Pancreas (tissue), 10 donors: ENCODE data around the gene GALT. TPM values are rescaled to one million over a fixed set of nuclear protein-coding genes. Genes with fewer than 3 reads are reported as not detected.

Source experiments
- ATAC-seq, 4 donors: fragments of 200-7000 bp; cut with Tn5 transposase; one replicate each; pipeline versions ENCODE4 v1.8.0 to v1.9.1; 2020; ENCODE audit warnings: mild to moderate bottlenecking in 4 of 4, moderate library complexity in 4 of 4
- DNase-seq, 6 donors: peaks; one replicate each; pipeline ENCODE4 v3.0.0-alpha.2; 2020
- FAIRE-seq: peaks from 2 replicates; lab custom pipeline; 2012; peaks lifted over from hg19 to GRCh38; lab: Jason Lieb, UNC
- H3K27ac ChIP-seq, 4 donors: fragments of 200-600 bp; sonication (generic); 1 replicate in 3 of 4; 2 replicates in 1 of 4; pipeline versions ENCODE4 v1.5.0 to v1.8.0; 2020
- H3K27me3 ChIP-seq, 4 donors: fragments of 200-600 bp; one replicate each; pipeline ENCODE4 v1.8.0; 2021
- H3K36me3 ChIP-seq, 3 donors: fragments of 200-600 bp; sonication (generic) in 1 of 3; one replicate each; pipeline versions ENCODE4 v1.5.0 to v1.8.0; 2020 to 2021
- H3K4me1 ChIP-seq, 3 donors: fragments of 200-600 bp; one replicate each; pipeline ENCODE4 v1.8.0; 2021
- H3K4me3 ChIP-seq, 4 donors: fragments of 200-600 bp; sonication (generic) in 2 of 4; one replicate each; pipeline versions ENCODE4 v1.5.0 to v1.8.0; 2020 to 2021
- H3K9me3 ChIP-seq, 4 donors: fragments of 200-600 bp; one replicate each; pipeline ENCODE4 v1.8.0; 2021
- CTCF ChIP-seq, 4 donors: fragments of 200-600 bp; sonication (generic) in 3 of 4; IDR thresholded peaks; one replicate each; pipeline versions ENCODE4 v1.5.0 to v1.8.0; 2021; ENCODE audit warnings: antibody characterized with exemption in 4 of 4
- WGBS, 2 donors: extraction: QIAGEN DNeasy Blood & Tissue Kit; methylation state at CpG; one replicate each; pipeline ENCODE4 v1.1.7; 2013; 5-methylcytosine and 5-hydroxymethylcytosine counted together
- intact Hi-C, 3 donors: fragments of 100-400 bp; cut with DNase I; formaldehyde crosslinking; loops; one replicate each; pipeline versions ENCODE4 v1.11.1 to v1.14.2; 2022
- polyA plus RNA-seq, 2 donors: library from polyadenylated mRNA; stranded (reverse); fragments of 200-250 nt; gene quantifications; one replicate each; pipeline ENCODE4 v1.2.3, GENCODE V29; 2013
- total RNA-seq, 6 donors: library from RNA; stranded (reverse); fragmentation: NEBNext Ultra II Directional in 4 of 6; extraction: Animal tissue kit (Norgen Biotek cat#: 25700) in 4 of 6; gene quantifications; one replicate each; pipeline versions ENCODE4 v1.2.1 to v1.2.4, GENCODE V29; 2021 to 2023
- donor health status: healthy with polysubstance abuse.
- donor health status: DM: no; HTN: no; CAD: no; lungs with moderate emphysema.
- donor health status: DM: no; HTN: no; CAD: no.
- donor health status: control.
- donor health status: control.
- donor health status: Bipolar disorder and iron deficiency.
- donor health status: DM: yes; HTN: yes; CAD: no.
- donor health status: DM: no; HTN: no; CAD: no.
- donor health status: DM: no; HTN: no; CAD: no.
- donor health status: DM: yes; HTN: yes; CAD: no.

GALT gene
- total and polyA plus RNA-seq, 8 donors = 11.0 to 60.5 (median 21.1) TPM

GRCh38 chr9:34630402-34631154 is 15.9 kb upstream of the GALT start:
- H3K4me1 ChIP-seq = peaks cover 0 to 4% (median 0%) of the 10 kb centered on the region in 3 donors
- H3K36me3 ChIP-seq = no peaks in the 10 kb centered on the region
- H3K27ac ChIP-seq = no peak overlapping the region
- ATAC-seq = no peak
- peaks cover 0 to 7% (median 2%) of the 10 kb centered on the region in 4 donors for H3K27me3 ChIP-seq
- H3K4me3 ChIP-seq = no peak overlapping the region
- 30 to 34% methylated on average over 5 of the region's 5 CpGs for WGBS, 2 donors
- no peaks in the 10 kb centered on the region for H3K9me3 ChIP-seq
- no peak for TF ChIP-seq CTCF (IDR thresholded peaks at IDR 0.05)
- intact Hi-C loops = no loop called here
- DNase-seq = no peak
- no peak for FAIRE-seq

GRCh38 chr9:34633166-34633565 is 13.3 kb upstream of the GALT start:
- Histone ChIP-seq H3K4me1 (peaks cover 0 to 13% (median 7%) of the 10 kb centered on the region in 3 donors), H3K4me3 (no peak overlapping the region), H3K27ac (no peak overlapping the region), H3K27me3 (no peaks in the 10 kb centered on the region), H3K9me3 (no peaks in the 10 kb centered on the region), H3K36me3 (no peaks in the 10 kb centered on the region)
- DNase-seq (no peak), FAIRE-seq (no peak), ATAC-seq (no peak)
- intact Hi-C loops = no loop called here
- WGBS, 2 donors = 46 to 67% methylated on average over 5 of the region's 5 CpGs
- no peak for TF ChIP-seq CTCF (IDR thresholded peaks at IDR 0.05)

GRCh38 chr9:34633851-34634550 is 12.5 kb upstream of the GALT start:
- H3K27ac ChIP-seq = no peak overlapping the region
- ATAC-seq (peak in 3 of 4 donors; percentile 42 to 45 (median 42)), DNase-seq (peak in 4 of 6 donors; percentile 53 to 82 (median 73)), FAIRE-seq (no peak)
- no peaks in the 10 kb centered on the region for H3K36me3 ChIP-seq
- TF ChIP-seq CTCF (IDR thresholded peaks at IDR 0.05) = peak; percentile 70 to 84 (median 72)
- 11% methylated on average over 3 of the region's 3 CpGs for WGBS, 2 donors
- no peak overlapping the region for H3K4me3 ChIP-seq
- no peaks in the 10 kb centered on the region for H3K27me3 ChIP-seq
- H3K9me3 ChIP-seq = no peaks in the 10 kb centered on the region
- H3K4me1 ChIP-seq = peaks cover 0 to 12% (median 7%) of the 10 kb centered on the region in 3 donors
- intact Hi-C loops = no loop called here

- Histone ChIP-seq H3K27ac (no peak overlapping the region), H3K4me1 (peaks cover 0 to 12% (median 7%) of the 10 kb centered on the region in 3 donors), H3K9me3 (no peaks in the 10 kb centered on the region), H3K27me3 (no peaks in the 10 kb centered on the region), H3K36me3 (no peaks in the 10 kb centered on the region), H3K4me3 (no peak overlapping the region)
- FAIRE-seq (no peak), ATAC-seq (no peak), DNase-seq (no peak)
- 79 to 84% methylated on average over 3 of the region's 3 CpGs for WGBS, 2 donors
- TF ChIP-seq CTCF (IDR thresholded peaks at IDR 0.05) = no peak
- intact Hi-C loops = no loop called here
Measured at GRCh38 chr9:34634551-34635248, 11.8 kb upstream of the GALT start.
